Right lobe of liver (tissue), 6 donors: ENCODE measurements around the gene IL5. TPM values are rescaled to one million over a fixed set of nuclear protein-coding genes. Genes with fewer than 3 reads are reported as not detected.

Source experiments
- ATAC-seq, 4 donors: fragments of 200-7000 bp; cut with Tn5 transposase; one replicate each; pipeline ENCODE4 v1.9.1; 2020; ENCODE audit warnings: mild to moderate bottlenecking in 4 of 4, moderate library complexity in 4 of 4
- DNase-seq, 3 donors: peaks; one replicate each; pipeline ENCODE4 v3.0.0-alpha.2; 2020
- H3K27ac ChIP-seq, 3 donors: fragments of 200-600 bp; one replicate each; pipeline ENCODE4 v1.8.0; 2022
- H3K27me3 ChIP-seq, 2 donors: fragments of 200-600 bp; one replicate each; pipeline ENCODE4 v1.8.0; 2022
- H3K36me3 ChIP-seq, 4 donors: fragments of 200-600 bp; sonication (generic) in 1 of 4; one replicate each; pipeline versions ENCODE4 v1.5.1 to v1.8.0; 2017 to 2022; ENCODE audit warnings: control low read depth in 1 of 4
- H3K4me1 ChIP-seq, 4 donors: fragments of 200-600 bp; sonication (generic) in 1 of 4; one replicate each; pipeline versions ENCODE4 v1.5.1 to v1.8.0; 2017 to 2022; ENCODE audit warnings: control low read depth in 1 of 4
- H3K4me3 ChIP-seq, 3 donors: fragments of 200-600 bp; one replicate each; pipeline ENCODE4 v1.8.0; 2022
- H3K9me3 ChIP-seq, 4 donors: fragments of 200-600 bp; sonication (generic) in 1 of 4; one replicate each; pipeline versions ENCODE4 v1.5.1 to v1.8.0; 2017 to 2022; ENCODE audit warnings: control low read depth in 1 of 4
- POLR2A ChIP-seq: fragments of 450-650 bp; IDR thresholded peaks from one replicate; pipeline ENCODE4 v1.6.1; 2017; ENCODE audit warnings: antibody characterized with exemption, mild to moderate bottlenecking
- WGBS: methylation state at CpG from one replicate; pipeline ENCODE4 v1.1.6; 2018; ENCODE audit warnings: low coverage, low lambda C conversion rate; ENCODE audit not compliant: insufficient coverage; ENCODE audit errors: missing lambda C conversion rate; 5-methylcytosine and 5-hydroxymethylcytosine counted together
- intact Hi-C, 2 donors: fragments of 100-400 bp; cut with DNase I; formaldehyde crosslinking; loops; one replicate each; pipeline versions ENCODE4 v1.11.2 to v1.14.1; 2022
- total RNA-seq, 6 experiments: library from RNA; depleted of rRNA in 2 of 6; stranded (reverse); fragments of >200 nt in 2 of 6; fragmentation: NEBNext Ultra II Directional in 3 of 6; extraction: Animal tissue kit (Norgen Biotek cat#: 25700) in 3 of 6; gene quantifications; one replicate each; pipeline versions ENCODE4 v1.1.0 to v1.2.4, GENCODE V29; 2016 to 2023
- TF ChIP-seq, protein P1 (sequence below), 4 donors: fragments of 200-600 bp in 3 of 4; fragments of 450-650 bp in 1 of 4; IDR thresholded peaks; one replicate each; pipeline versions ENCODE4 v1.5.1 to v1.8.0; 2016 to 2022; ENCODE audit warnings: antibody characterized with exemption in 4 of 4, mild to moderate bottlenecking in 2 of 4
- donor health status: DM: no; HTN: yes; CAD: no.
- donor health status: DM: no; HTN: no; CAD: no.
- donor health status: DM: no; HTN: no; CAD: no.
- donor health status: DM: no; HTN: yes; CAD: no.
- donor health status: DM: no; HTN: yes; CAD: no.

IL5 gene
- total RNA-seq, 6 experiments from 2014 or later = not detected

DNA sequence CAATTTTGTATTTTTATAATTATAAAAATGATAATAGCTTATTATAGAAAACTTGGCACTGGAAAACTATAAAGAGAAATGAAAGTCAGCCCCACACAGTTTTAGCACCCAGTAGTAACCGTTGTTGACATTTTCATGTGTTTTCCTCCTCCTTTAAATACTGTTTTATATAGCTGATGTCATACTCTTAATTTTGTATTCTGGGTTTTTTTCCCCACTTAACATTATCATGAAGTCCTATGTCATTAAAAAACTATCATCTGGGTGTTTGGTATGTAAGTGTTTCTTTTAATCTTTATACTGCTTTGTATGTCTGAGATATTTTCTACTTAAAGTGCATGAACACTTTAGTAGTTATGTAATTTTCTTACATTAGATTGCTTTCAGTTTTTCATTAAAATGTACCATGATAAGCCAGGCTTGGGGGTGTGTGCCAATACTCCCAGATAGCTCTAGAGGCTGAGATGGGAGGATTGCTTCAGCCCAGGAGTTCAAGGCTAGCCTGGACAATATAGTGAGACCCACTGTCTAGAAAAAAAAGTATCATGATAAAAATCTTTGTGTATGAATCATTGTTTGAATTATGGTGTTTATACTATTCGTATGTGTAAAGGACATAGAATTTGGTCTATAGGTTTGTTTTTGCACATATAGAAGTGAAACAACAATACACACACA, 16.2 kb upstream of the IL5 start:
- Histone ChIP-seq H3K4me3 (no peak overlapping the region), H3K4me1 (peaks cover 0 to 14% (median 6%) of the 10 kb centered on the region in 4 donors), H3K36me3 (peaks cover 0 to 7% (median 0%) of the 10 kb centered on the region in 4 donors), H3K27ac (no peak overlapping the region), H3K9me3 (no peaks in the 10 kb centered on the region), H3K27me3 (no peaks in the 10 kb centered on the region)
- WGBS = 85% methylated on average over 2 of the region's 2 CpGs
- ATAC-seq (no peak), DNase-seq (no peak)
- TF ChIP-seq, protein P1, sequence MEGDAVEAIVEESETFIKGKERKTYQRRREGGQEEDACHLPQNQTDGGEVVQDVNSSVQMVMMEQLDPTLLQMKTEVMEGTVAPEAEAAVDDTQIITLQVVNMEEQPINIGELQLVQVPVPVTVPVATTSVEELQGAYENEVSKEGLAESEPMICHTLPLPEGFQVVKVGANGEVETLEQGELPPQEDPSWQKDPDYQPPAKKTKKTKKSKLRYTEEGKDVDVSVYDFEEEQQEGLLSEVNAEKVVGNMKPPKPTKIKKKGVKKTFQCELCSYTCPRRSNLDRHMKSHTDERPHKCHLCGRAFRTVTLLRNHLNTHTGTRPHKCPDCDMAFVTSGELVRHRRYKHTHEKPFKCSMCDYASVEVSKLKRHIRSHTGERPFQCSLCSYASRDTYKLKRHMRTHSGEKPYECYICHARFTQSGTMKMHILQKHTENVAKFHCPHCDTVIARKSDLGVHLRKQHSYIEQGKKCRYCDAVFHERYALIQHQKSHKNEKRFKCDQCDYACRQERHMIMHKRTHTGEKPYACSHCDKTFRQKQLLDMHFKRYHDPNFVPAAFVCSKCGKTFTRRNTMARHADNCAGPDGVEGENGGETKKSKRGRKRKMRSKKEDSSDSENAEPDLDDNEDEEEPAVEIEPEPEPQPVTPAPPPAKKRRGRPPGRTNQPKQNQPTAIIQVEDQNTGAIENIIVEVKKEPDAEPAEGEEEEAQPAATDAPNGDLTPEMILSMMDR (IDR thresholded peaks at IDR 0.05) = no peak
- no peak for TF ChIP-seq POLR2A
- intact Hi-C loops = no loop called here

DNA sequence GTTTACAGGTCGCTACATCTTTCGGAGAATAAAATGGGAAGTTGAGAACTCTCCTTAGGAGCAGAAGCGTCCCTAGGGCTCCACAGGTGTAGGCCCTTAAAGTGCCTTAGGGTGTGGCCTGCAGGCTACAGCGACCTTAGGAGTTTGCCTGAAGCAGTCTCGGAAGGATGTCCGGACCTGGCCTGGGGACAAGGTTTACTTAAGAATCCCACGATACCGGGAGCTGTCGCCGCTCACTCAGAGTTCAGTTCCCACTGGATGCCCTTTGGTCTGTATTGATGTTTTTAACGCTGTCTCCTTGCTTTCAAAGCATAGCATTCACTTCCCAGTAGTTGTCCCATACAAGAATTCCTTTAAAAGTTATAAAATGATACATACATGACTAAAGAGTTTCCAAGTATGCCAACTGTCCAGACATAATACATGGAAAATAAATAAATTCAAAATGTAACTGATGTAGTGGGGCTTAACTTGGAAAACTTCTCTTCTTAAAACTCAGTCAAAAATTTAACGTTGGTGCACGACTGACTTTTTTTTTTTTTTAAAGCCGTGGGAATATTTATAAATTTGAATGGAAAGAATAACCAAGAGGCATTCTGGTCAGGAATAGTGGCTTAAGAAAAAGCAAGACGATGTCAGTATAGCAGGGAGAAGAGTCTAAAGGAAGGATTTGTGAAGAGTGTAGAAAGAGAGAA, 14.3 kb upstream of the IL5 start:
- intact Hi-C loops = no loop called here
- H3K27me3 ChIP-seq = no peaks in the 10 kb centered on the region
- peak overlapping the region; percentile 61 to 86 (median 65) for H3K27ac ChIP-seq
- peak overlapping the region; percentile 70 to 83 (median 83) for H3K4me3 ChIP-seq
- 3% methylated on average over 14 of the region's 15 CpGs for WGBS
- peak; percentile 70 to 76 (median 74) for ATAC-seq
- H3K36me3 ChIP-seq = peaks cover 0 to 7% (median 0%) of the 10 kb centered on the region in 4 donors
- peaks cover 0 to 14% (median 6%) of the 10 kb centered on the region in 4 donors for H3K4me1 ChIP-seq
- no peaks in the 10 kb centered on the region for H3K9me3 ChIP-seq
- peak; percentile 61 to 72 (median 66) for DNase-seq
- TF ChIP-seq, protein P1 (IDR thresholded peaks at IDR 0.05) = no peak
- no peak for TF ChIP-seq POLR2A

DNA sequence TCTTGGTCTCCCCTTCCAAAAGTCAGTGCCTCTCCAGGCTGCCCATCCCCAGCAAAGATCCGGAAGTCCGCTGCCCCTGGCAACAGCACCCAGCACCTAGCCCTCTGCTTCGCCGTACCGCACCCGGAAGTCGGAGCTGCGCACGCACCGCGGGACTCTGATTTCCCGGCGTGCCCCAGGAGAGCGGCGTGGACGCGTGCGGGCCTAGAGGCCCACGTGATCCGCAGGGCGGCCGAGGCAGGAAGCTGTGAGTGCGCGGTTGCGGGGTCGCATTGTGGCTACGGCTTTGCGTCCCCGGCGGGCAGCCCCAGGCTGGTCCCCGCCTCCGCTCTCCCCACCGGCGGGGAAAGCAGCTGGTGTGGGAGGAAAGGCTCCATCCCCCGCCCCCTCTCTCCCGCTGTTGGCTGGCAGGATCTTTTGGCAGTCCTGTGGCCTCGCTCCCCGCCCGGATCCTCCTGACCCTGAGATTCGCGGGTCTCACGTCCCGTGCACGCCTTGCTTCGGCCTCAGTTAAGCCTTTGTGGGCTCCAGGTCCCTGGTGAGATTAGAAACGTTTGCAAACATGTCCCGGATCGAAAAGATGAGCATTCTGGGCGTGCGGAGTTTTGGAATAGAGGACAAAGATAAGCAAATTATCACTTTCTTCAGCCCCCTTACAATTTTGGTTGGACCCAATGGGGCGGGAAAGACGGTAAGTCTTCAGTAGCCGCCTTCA, 13.6 kb upstream of the IL5 start, which contains the start of gene RAD50:
Gene RAD50, plus strand, starts transcription at position 215 of the 715 bp plus-strand sequence. Its CDS starts 348 bp downstream, at position 563.
- H3K27ac ChIP-seq = peak within 1 kb of the TSS; percentile 61 to 86 (median 65)
- peak; percentile 97 to 99 (median 98) for ATAC-seq
- no peaks in the 10 kb centered on the region for H3K27me3 ChIP-seq
- DNase-seq = peak; percentile 93 to 96 (median 95)
- H3K4me1 ChIP-seq = peaks cover 0 to 14% (median 6%) of the 10 kb centered on the region in 4 donors
- H3K36me3 ChIP-seq = peaks cover 0 to under 1% (median 0%) of the 10 kb centered on the region in 4 donors
- intact Hi-C loops = no loop called here
- TF ChIP-seq, protein P1 (IDR thresholded peaks at IDR 0.05) = no peak
- TF ChIP-seq POLR2A = peak; percentile 82
- H3K4me3 ChIP-seq = peak within 1 kb of the TSS; percentile 70 to 83 (median 83)
- 1% methylated on average over 12 of the region's 53 CpGs for WGBS
- no peaks in the 10 kb centered on the region for H3K9me3 ChIP-seq

DNA sequence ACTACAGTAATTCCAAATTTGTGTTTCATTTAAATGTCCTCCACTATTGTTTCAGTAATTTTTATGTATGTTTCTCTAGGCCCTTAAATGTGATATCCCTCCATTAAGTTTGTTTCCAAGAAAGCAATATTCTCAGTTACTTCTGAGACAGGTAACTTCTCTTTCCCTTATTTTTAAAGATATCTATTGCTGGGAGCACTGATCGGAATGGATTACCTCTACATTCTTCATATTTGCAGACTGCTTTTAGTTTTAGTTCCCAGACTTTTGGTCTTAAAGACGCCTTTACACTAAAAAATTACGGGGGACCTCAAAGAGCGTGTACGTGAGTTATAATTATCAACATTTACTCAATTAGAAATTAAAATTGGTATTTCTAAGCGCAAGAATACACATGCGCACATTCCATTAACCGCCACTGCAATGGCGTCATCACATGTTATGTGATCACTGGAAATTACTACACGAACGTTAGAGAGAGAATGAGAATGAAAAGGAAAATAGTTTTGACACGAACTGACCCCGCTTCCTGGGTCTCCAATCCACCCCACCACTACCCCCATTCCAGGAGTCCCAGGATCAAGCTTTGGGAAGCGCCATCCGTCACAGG, 12.9 kb upstream of the IL5 start:
- H3K4me1 ChIP-seq = peaks cover 0 to 14% (median 6%) of the 10 kb centered on the region in 4 donors
- intact Hi-C loops = no loop called here
- H3K4me3 ChIP-seq = peak overlapping the region; percentile 70 to 83 (median 83)
- H3K36me3 ChIP-seq = no peaks in the 10 kb centered on the region
- no peak for TF ChIP-seq POLR2A
- TF ChIP-seq, protein P1 (IDR thresholded peaks at IDR 0.05) = no peak
- H3K27ac ChIP-seq = peak overlapping the region; percentile 61 to 86 (median 65)
- DNase-seq = no peak
- WGBS = 51% methylated on average over 15 of the region's 15 CpGs
- H3K9me3 ChIP-seq = no peaks in the 10 kb centered on the region
- H3K27me3 ChIP-seq = no peaks in the 10 kb centered on the region
- ATAC-seq = no peak
